HG03139 (cell line): ENCODE results near the gene PRDX5.
"Not testable (repeated sequence)": the region's sequence is repeated elsewhere in the genome, so short reads cannot be mapped to it uniquely, and the experiment has no call there.

ENCODE experiments used
- ATAC-seq: cut with Tn5 transposase; IDR thresholded peaks from one replicate; pipeline ENCODE4 v1.9.1; 2021; ENCODE audit not compliant: unreplicated experiment

Gene PRDX5

DNA sequence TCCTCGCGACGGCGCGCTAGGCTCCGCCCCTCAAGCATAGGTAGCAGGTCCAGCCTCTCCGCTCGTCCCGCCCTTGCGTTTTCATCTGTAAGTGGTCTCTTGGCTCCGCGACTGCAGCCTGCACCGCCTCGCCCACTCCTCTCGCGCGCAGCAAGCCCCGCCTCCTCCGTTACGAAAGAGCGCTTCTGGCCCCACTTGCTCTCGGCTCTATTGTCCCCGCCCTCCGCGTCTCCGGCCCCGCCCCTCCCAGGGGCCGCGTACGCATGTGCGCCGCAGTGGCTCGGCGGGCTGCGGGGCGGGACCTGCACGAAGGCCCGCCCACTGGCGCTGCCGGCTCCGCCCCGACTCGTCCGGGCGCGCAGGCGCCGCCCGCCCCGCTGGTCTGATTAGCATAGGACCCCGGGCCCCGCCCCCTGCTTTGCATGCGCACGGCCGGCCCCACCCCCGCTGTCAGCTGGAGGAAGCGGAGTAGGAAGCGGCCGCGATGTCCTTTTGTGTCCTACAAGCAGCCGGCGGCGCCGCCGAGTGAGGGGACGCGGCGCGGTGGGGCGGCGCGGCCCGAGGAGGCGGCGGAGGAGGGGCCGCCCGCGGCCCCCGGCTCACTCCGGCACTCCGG, 12.7 kb upstream of the PRDX5 start, which contains the start of gene ESRRA:
Gene ESRRA (plus strand): TSS at position 450 of the 616 bp plus-strand sequence. CDS start 1,656 bp downstream, outside the sequence.
- ATAC-seq = peak; percentile 63

GRCh38 chr11:64305691-64306562, 12.0 kb upstream of the PRDX5 start:
- ATAC-seq = peak; percentile 26

GRCh38 chr11:64306563-64306875, 11.4 kb upstream of the PRDX5 start:
- no peak for ATAC-seq

DNA sequence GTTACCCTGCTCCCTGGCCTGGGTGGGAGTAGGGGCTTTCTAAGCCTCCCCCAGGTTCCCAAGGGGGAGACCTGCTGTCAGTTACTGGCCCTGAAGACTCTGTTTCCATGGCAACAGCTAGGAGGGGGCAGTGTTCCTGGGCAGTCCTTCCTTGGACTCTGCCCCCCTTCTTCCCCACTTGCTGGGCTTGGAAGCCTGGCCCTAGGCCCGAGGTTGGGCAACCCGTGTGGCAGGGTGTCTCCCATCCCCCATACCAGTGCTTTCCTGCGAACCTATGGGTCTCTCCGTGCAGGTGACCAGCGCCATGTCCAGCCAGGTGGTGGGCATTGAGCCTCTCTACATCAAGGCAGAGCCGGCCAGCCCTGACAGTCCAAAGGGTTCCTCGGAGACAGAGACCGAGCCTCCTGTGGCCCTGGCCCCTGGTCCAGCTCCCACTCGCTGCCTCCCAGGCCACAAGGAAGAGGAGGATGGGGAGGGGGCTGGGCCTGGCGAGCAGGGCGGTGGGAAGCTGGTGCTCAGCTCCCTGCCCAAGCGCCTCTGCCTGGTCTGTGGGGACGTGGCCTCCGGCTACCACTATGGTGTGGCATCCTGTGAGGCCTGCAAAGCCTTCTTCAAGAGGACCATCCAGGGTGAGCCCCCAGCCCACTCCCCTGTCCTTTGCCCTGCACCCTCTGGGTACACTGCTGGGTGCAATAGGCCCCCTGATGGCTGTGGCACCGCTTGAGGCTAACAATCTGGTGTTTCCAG, 10.9 kb upstream of the PRDX5 start:
- ATAC-seq = no peak

GRCh38 chr11:64307795-64308194, 10.1 kb upstream of the PRDX5 start:
- ATAC-seq = not testable (repeated sequence)

DNA sequence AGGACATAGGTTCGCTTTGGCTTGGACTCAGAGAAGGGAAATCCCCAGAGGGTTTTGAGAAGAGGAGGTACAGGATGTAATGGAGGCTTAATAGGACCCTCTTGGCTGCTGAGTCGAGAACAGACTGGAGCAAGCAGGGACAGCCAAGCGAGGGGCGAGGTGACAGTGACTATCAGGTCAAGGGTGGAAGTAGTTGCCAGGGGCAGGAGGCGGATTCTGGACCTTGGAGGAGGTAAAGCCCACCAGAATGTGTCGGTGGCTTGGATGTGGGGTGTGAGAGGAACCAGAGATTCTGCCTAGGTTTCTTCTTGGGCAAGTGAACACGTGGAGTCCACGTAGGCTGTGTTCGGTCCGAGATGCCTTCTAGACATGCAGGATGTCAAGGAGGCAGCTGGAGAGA, 5.0 kb upstream of the PRDX5 start:
- no peak for ATAC-seq

GRCh38 chr11:64313491-64314145, 4.3 kb upstream of the PRDX5 start:
- no peak for ATAC-seq

DNA sequence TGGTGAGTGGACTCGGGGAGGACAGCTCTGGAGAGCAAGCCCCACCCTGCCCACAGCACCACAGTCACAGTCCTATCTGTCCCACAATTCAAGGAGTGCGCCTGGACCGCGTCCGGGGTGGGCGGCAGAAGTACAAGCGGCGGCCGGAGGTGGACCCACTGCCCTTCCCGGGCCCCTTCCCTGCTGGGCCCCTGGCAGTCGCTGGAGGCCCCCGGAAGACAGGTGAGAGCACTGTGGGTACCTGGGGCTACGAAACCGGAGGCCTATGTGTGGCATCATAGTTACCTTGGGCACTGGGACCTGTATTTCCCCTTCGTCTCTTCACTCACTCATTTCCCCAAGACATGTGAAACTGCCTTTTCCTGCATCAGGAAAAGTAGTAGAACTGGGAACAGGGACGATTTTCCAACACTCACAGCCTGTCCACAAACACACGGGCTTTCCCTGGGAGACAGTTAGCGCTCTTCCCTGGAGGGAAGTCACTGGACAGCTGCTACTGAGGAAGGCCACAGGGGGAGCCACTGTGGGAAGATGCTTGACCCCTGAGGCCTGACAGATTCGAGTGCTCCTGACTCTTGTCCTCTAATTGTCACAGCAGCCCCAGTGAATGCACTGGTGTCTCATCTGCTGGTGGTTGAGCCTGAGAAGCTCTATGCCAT, 3.6 kb upstream of the PRDX5 start:
- ATAC-seq = no peak

DNA sequence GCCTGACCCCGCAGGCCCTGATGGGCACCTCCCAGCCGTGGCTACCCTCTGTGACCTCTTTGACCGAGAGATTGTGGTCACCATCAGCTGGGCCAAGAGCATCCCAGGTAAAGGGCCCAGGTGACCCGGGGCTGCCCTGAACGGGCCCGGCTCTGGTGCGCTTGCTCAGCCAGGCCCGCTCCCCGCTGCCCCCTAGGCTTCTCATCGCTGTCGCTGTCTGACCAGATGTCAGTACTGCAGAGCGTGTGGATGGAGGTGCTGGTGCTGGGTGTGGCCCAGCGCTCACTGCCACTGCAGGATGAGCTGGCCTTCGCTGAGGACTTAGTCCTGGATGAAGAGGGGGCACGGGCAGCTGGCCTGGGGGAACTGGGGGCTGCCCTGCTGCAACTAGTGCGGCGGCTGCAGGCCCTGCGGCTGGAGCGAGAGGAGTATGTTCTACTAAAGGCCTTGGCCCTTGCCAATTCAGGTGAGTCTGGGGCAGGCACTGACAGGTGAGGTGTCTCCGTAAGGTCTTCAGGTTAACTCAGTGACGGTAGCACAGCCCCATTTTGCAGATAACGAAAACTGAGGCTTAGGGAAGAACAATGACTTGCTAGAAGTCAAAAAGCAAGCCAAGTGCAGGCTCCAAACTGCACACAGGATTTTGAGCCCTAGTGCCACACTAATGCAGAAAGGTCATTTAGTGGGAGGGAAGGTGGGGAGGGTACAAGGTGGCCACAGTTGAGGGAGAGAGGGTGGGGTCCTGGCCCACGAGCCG, 2.9 kb upstream of the PRDX5 start:
- ATAC-seq = no peak

- not testable (repeated sequence) for ATAC-seq
Observed at GRCh38 chr11:64315667-64316526, 2.0 kb upstream of the PRDX5 start.

DNA sequence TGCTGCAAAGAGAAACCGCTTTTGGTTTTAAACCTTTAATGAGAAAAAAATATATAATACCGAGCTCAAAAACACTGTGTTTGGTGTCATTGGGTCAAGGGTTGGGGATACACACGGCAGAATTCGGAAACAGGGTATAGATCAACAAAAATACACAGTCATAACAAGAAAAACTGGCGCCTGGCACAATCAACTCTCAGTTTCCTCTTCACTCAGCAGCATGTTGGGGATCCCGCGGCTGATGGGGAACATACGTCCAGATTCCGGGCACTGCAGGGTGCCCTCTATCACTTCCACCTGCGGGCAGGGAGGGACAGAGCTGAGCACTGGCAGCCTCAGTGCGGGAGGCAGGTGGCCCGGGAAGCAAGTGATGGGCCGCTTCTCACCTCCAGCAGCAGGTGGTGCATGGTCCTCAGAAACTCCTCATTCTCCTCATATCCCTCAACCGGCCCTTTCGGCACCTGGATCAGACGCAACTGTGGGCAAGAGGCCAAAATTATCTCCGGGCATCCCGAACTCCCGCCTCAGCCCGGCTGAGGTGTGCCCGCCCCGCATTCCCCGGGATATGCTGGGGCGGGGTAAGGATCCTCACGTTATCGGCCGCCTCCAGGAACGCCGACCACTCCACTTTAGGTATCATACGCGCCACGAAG, 1.1 kb upstream of the PRDX5 start:
- ATAC-seq = no peak

GRCh38 chr11:64317325-64317960, 478 bp upstream of the PRDX5 start, which contains the start of gene TRMT112:
TRMT112 (minus strand) TSS chr11:64317559; CDS start chr11:64317526, 33 bp downstream.
- peak; percentile 52 for ATAC-seq

GRCh38 chr11:64318766-64319761, 1.1 kb downstream of the PRDX5 start:
- ATAC-seq = no peak

DNA sequence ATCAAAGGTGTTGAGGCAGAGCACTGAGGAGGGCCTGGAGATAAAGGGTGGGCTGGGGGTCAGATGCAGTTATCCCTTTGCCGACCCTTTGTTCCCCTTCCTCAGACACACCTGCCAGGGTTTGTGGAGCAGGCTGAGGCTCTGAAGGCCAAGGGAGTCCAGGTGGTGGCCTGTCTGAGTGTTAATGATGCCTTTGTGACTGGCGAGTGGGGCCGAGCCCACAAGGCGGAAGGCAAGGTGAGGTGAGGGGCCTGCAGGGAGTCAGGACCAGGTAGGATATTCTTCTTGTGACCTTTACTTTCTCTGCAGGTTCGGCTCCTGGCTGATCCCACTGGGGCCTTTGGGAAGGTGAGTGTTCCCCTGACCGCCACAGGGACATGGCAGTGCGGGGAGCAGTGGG, 2.6 kb downstream of the PRDX5 start:
- ATAC-seq = no peak

- ATAC-seq = no peak
Observed at GRCh38 chr11:64321026-64321425, 3.1 kb downstream of the PRDX5 start.

DNA sequence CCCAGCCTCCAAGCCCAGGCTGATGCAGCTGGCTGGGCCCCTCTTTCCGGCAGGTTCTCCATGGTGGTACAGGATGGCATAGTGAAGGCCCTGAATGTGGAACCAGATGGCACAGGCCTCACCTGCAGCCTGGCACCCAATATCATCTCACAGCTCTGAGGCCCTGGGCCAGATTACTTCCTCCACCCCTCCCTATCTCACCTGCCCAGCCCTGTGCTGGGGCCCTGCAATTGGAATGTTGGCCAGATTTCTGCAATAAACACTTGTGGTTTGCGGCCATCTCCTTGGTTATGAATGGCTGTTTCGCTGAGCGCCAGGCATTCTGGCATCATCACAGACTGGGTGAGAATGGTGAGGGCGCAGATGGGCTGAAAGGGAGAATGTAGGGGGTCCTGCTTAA, 3.6 kb downstream of the PRDX5 start:
- no peak for ATAC-seq

DNA sequence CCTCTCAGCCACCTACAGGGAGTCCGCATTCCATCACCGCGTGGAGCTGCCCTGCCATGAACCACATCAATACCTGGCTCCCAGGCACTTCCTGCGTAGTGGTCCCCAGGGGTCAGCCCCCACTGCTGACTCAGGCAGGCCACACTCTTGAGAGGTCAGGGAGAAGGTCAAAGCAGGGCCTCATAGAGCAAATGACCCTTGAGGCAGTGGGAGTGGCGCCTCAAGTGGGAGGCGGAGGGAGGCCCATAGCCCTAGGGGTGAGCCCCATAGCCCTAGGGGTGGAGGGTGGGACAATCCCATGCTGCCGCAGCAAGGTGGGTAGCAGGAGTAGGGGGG, 5.0 kb downstream of the PRDX5 start:
- no peak for ATAC-seq
